Measurements from ENCODE around the gene CAMK1G. TPM values are rescaled to one million over a fixed set of nuclear protein-coding genes. Genes with fewer than 3 reads are reported as not detected.

CAMK1G gene
- polyA plus RNA-seq, 1 donor (not counting 4 experiments of a cell fraction or from before 2014, with no cell fraction given): not detected

DNA sequence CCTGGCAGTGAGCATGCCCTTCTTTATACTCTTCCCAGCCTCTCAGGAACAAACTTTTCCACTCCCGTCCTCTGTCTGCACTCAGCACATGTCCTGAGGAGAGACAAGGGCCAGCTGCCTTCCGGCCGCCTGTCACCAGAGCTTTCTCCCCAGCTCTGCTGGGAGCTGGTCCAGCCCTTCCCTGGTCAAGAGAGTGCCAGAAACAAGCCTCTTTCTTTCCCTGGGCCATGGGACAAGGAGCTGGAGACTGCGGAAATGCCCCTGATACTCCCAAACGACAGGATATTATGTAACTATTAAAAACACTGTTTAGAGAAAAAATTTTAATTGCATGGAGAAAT is 58.3 kb downstream of the CAMK1G start:
- no peaks in the 10 kb centered on the region for H3K9me1 ChIP-seq (ENCODE audit: control insufficient read depth, extremely low read depth, insufficient read depth, low read length)
- no peak for FAIRE-seq
- peaks cover 70% of the 10 kb centered on the region for H4K20me1 ChIP-seq (ENCODE audit: control insufficient read depth, extremely low read depth, insufficient read depth, low read length)
- H2AFZ ChIP-seq (ENCODE audit: control insufficient read depth, low read length): no peak overlapping the region
- no peak overlapping the region for H3K27ac ChIP-seq (ENCODE audit: control insufficient read depth, insufficient read depth, low read length)
- peak overlapping the region; percentile 8 for H3K9ac ChIP-seq (ENCODE audit: control insufficient read depth, extremely low read depth, insufficient read depth, low read length)
- peaks cover 23% of the 10 kb centered on the region for H3K4me1 ChIP-seq (ENCODE audit: control insufficient read depth, extremely low read depth, insufficient read depth, low read length)
- no peak overlapping the region for H3K4me3 ChIP-seq (ENCODE audit: control insufficient read depth in 2 of 3, extremely low read depth in 1 of 3, insufficient read depth in 2 of 3, low read depth in 1 of 3, low read length in 3 of 3)
- no peaks in the 10 kb centered on the region for H3K27me3 ChIP-seq (ENCODE audit: control insufficient read depth, extremely low read depth, insufficient read depth, low read length)
- peak; percentile 52 for DNase-seq (ENCODE audit: low read depth, low spot score)
- dilution Hi-C loops (cut with MboI; ENCODE audit: extremely low pct_ligation_motif_present, low sequenced_read_pairs): no loop called here
- no peaks in the 10 kb centered on the region for H3K9me3 ChIP-seq (ENCODE audit: control insufficient read depth, low read depth, low read length)
- H3K36me3 ChIP-seq (ENCODE audit: control insufficient read depth in 2 of 2, extremely low read depth in 1 of 2, insufficient read depth in 2 of 2, low read length in 2 of 2): peaks cover 47 to 78% of the 10 kb centered on the region in 2 experiments
- TF ChIP-seq, protein P1, sequence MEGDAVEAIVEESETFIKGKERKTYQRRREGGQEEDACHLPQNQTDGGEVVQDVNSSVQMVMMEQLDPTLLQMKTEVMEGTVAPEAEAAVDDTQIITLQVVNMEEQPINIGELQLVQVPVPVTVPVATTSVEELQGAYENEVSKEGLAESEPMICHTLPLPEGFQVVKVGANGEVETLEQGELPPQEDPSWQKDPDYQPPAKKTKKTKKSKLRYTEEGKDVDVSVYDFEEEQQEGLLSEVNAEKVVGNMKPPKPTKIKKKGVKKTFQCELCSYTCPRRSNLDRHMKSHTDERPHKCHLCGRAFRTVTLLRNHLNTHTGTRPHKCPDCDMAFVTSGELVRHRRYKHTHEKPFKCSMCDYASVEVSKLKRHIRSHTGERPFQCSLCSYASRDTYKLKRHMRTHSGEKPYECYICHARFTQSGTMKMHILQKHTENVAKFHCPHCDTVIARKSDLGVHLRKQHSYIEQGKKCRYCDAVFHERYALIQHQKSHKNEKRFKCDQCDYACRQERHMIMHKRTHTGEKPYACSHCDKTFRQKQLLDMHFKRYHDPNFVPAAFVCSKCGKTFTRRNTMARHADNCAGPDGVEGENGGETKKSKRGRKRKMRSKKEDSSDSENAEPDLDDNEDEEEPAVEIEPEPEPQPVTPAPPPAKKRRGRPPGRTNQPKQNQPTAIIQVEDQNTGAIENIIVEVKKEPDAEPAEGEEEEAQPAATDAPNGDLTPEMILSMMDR (optimal IDR thresholded peaks at IDR 0.05 in 1 of 3, IDR thresholded peaks at IDR 0.05 in 1 of 3, conservative IDR thresholded peaks at IDR 0.05 in 1 of 3; ENCODE audit: extremely low read depth in 1 of 3, insufficient read depth in 2 of 3, low read length in 3 of 3): no peak
- TF ChIP-seq EZH2 (IDR thresholded peaks at IDR 0.05; ENCODE audit: low read length): no peak
- H3K4me2 ChIP-seq (ENCODE audit: control insufficient read depth, extremely low read depth, insufficient read depth, low read depth, low read length): no peak overlapping the region
- peaks cover 66% of the 10 kb centered on the region for H3K79me2 ChIP-seq (ENCODE audit: control insufficient read depth, insufficient read depth, low read length)

- Histone ChIP-seq H3K4me1 (ENCODE audit: control insufficient read depth, extremely low read depth, insufficient read depth, low read length) (peaks cover 32% of the 10 kb centered on the region), H3K36me3 (ENCODE audit: control insufficient read depth in 2 of 2, extremely low read depth in 1 of 2, insufficient read depth in 2 of 2, low read length in 2 of 2) (peaks cover 48 to 80% of the 10 kb centered on the region in 2 experiments), H2AFZ (ENCODE audit: control insufficient read depth, low read length) (no peak overlapping the region), H3K9ac (ENCODE audit: control insufficient read depth, extremely low read depth, insufficient read depth, low read length) (no peak overlapping the region), H3K4me2 (ENCODE audit: control insufficient read depth, extremely low read depth, insufficient read depth, low read depth, low read length) (no peak overlapping the region), H3K9me3 (ENCODE audit: control insufficient read depth, low read depth, low read length) (no peaks in the 10 kb centered on the region), H3K27me3 (ENCODE audit: control insufficient read depth, extremely low read depth, insufficient read depth, low read length) (no peaks in the 10 kb centered on the region), H3K27ac (ENCODE audit: control insufficient read depth, insufficient read depth, low read length) (no peak overlapping the region), H3K79me2 (ENCODE audit: control insufficient read depth, insufficient read depth, low read length) (peaks cover 72% of the 10 kb centered on the region), H3K4me3 (ENCODE audit: control insufficient read depth in 2 of 3, extremely low read depth in 1 of 3, insufficient read depth in 2 of 3, low read depth in 1 of 3, low read length in 3 of 3) (no peak overlapping the region), H3K9me1 (ENCODE audit: control insufficient read depth, extremely low read depth, insufficient read depth, low read length) (no peaks in the 10 kb centered on the region), H4K20me1 (ENCODE audit: control insufficient read depth, extremely low read depth, insufficient read depth, low read length) (peaks cover 73% of the 10 kb centered on the region)
- TF ChIP-seq EZH2 (IDR thresholded peaks at IDR 0.05; ENCODE audit: low read length): no peak
- TF ChIP-seq, protein P1 (optimal IDR thresholded peaks at IDR 0.05 in 1 of 3, IDR thresholded peaks at IDR 0.05 in 1 of 3, conservative IDR thresholded peaks at IDR 0.05 in 1 of 3; ENCODE audit: extremely low read depth in 1 of 3, insufficient read depth in 2 of 3, low read length in 3 of 3): no peak
- dilution Hi-C loops (cut with MboI; ENCODE audit: extremely low pct_ligation_motif_present, low sequenced_read_pairs): no loop called here
- peak; percentile 67 for FAIRE-seq
- peak; percentile 55 for DNase-seq (ENCODE audit: low read depth, low spot score)
Measured at GRCh38 chr1:209642816-209643215, 59.3 kb downstream of the CAMK1G start.
